HCT116 (cell line): ENCODE data around the gene MCF2L. TPM values are rescaled to one million over a fixed set of nuclear protein-coding genes. Genes with fewer than 3 reads are reported as not detected.
A peak's percentile ranks its signal among the peaks of the same experiment; 100 is the strongest.

Source experiments
- ATAC-seq: fragments of 200-7000 bp; cut with Tn5 transposase; 2 replicates; pipeline ENCODE4 v1.9.1; 2020; ENCODE audit warnings: mild to moderate bottlenecking, moderate library complexity
- BruUV-seq: library from RNA; stranded (reverse); fragments of 400-500 nt; replicated peaks from 2 replicates; lab custom pipeline; 2021; lab: Mats Ljungman, UMichigan
- CTCF ChIA-PET: fragments of 300-600 bp; sonication (Branson Sonifier 250); formaldehyde crosslinking; loops from one replicate; lab custom pipeline; 2021; ENCODE audit warnings: antibody characterized with exemption; lab: Charles Lee
- POLR2A ChIA-PET: fragments of 300-600, 350-600 bp; sonication (Branson Sonifier 250); formaldehyde crosslinking; loops from one replicate; lab custom pipeline; 2021; ENCODE audit warnings: antibody characterized with exemption; lab: Charles Lee
- RAD21 ChIA-PET, 2 experiments: fragments of 300-600 bp; sonication (Branson Sonifier 250); formaldehyde crosslinking; loops; one replicate each; lab custom pipeline; 2023; ENCODE audit warnings: low total read pairs in 2 of 2; ENCODE audit not compliant: uncharacterized antibody in 2 of 2, unreplicated experiment in 2 of 2, low non-redundant PET in 1 of 2; lab: Charles Lee
- DNase-seq: peaks from one replicate; pipeline ENCODE4 v3.0.0-alpha.2; 2010; ENCODE audit warnings: low read depth, low spot score
- H2AFZ ChIP-seq: fragments of 200-600 bp; shearing (Covaris generic), sonication (generic); 2 replicates; pipeline ENCODE4 v1.6.1; 2017; ENCODE audit warnings: low read depth, mixed run types, mixed read lengths, antibody characterized with exemption, low read length; ENCODE audit not compliant: poor library complexity, severe bottlenecking
- H3K27ac ChIP-seq: 2 replicates; pipeline ENCODE4 v1.5.1; 2012; ENCODE audit warnings: low read depth, low read length
- H3K27me3 ChIP-seq: fragments of 200-600 bp; sonication (generic); 2 replicates; pipeline ENCODE4 v1.6.1; 2016; ENCODE audit warnings: mixed run types, low read length, mixed read lengths; ENCODE audit not compliant: insufficient read depth
- H3K36me3 ChIP-seq, 2 experiments: fragments of 200-500 bp in 1 of 2; fragments of 200-600 bp in 1 of 2; sonication (Bioruptor generic) in 1 of 2; sonication (generic) in 1 of 2; 2 replicates each; pipeline versions ENCODE4 v1.5.1 to v1.6.1; 2014 to 2016; ENCODE audit warnings: low read length in 2 of 2, inconsistent platforms in 1 of 2, mixed read lengths in 1 of 2, mixed run types in 1 of 2; ENCODE audit not compliant: insufficient read depth in 2 of 2, control insufficient read depth in 1 of 2
- H3K4me1 ChIP-seq, 2 experiments: fragments of 200-600 bp in 1 of 2; sonication (generic) in 1 of 2; 2 replicates each; pipeline versions ENCODE4 v1.5.1 to v1.6.1; 2012 to 2017; ENCODE audit warnings: low read length in 2 of 2, inconsistent platforms in 1 of 2, mild to moderate bottlenecking in 1 of 2, mixed read lengths in 1 of 2, mixed run types in 1 of 2, moderate library complexity in 1 of 2; ENCODE audit not compliant: insufficient read depth in 2 of 2, control insufficient read depth in 1 of 2
- H3K4me2 ChIP-seq: fragments of 200-600 bp; sonication (generic); 2 replicates; pipeline ENCODE4 v1.6.1; 2017; ENCODE audit warnings: mixed run types, low read length, mixed read lengths
- H3K4me3 ChIP-seq, 2 experiments: fragments of 200-600 bp in 1 of 2; sonication (generic) in 1 of 2; replicated peaks in 1 of 2; 2 replicates each; pipeline ENCODE4 v1.5.1; 2011 to 2016; ENCODE audit warnings: low read length in 2 of 2, control low read depth in 1 of 2, low read depth in 1 of 2, mild to moderate bottlenecking in 1 of 2, mixed read lengths in 1 of 2, mixed run types in 1 of 2
- H3K79me2 ChIP-seq: fragments of 200-600 bp; sonication (generic); 2 replicates; pipeline ENCODE4 v1.6.1; 2017; ENCODE audit warnings: mild to moderate bottlenecking, mixed run types, low read length, moderate library complexity, mixed read lengths; ENCODE audit not compliant: insufficient read depth
- H3K9ac ChIP-seq: fragments of 200-600 bp; sonication (generic); 2 replicates; pipeline ENCODE4 v1.6.1; 2016; ENCODE audit warnings: low read length, mixed read lengths
- H3K9me2 ChIP-seq: fragments of 200-600 bp; sonication (generic), shearing (Covaris generic); 2 replicates; pipeline ENCODE4 v1.6.1; 2017; ENCODE audit warnings: mixed run types, mild to moderate bottlenecking, moderate library complexity; ENCODE audit not compliant: insufficient read depth
- H3K9me3 ChIP-seq, 2 experiments: fragments of 200-500 bp in 1 of 2; fragments of 200-600 bp in 1 of 2; sonication (Bioruptor generic) in 1 of 2; sonication (generic) in 1 of 2; 2 replicates each; pipeline ENCODE4 v1.6.1; 2014 to 2017; ENCODE audit warnings: low read length in 2 of 2, mixed read lengths in 2 of 2, inconsistent platforms in 1 of 2, low read depth in 1 of 2, mild to moderate bottlenecking in 1 of 2, mixed run types in 1 of 2, moderate library complexity in 1 of 2; ENCODE audit not compliant: control insufficient read depth in 1 of 2, insufficient read depth in 1 of 2
- H4K20me1 ChIP-seq: fragments of 200-600 bp; sonication (generic), shearing (Covaris generic); 2 replicates; pipeline ENCODE4 v1.6.1; 2017; ENCODE audit warnings: mixed run types, mild to moderate bottlenecking, moderate library complexity; ENCODE audit not compliant: insufficient read depth
- ELF1 ChIP-seq: IDR thresholded peaks from 2 replicates; pipeline ENCODE4 v1.6.1; 2012; ENCODE audit warnings: low read depth, borderline replicate concordance
- FOSL1 ChIP-seq: IDR thresholded peaks from 2 replicates; pipeline ENCODE4 v1.6.1; 2012; ENCODE audit warnings: low read depth
- JUND ChIP-seq: IDR thresholded peaks from 2 replicates; pipeline ENCODE4 v1.6.1; 2012
- RAD21 ChIP-seq: IDR thresholded peaks from 2 replicates; pipeline ENCODE4 v1.6.1; 2012; ENCODE audit warnings: low read depth, mild to moderate bottlenecking
- SIN3A ChIP-seq: IDR thresholded peaks from 2 replicates; pipeline ENCODE4 v1.6.1; 2012; ENCODE audit warnings: low read depth
- SRF ChIP-seq: IDR thresholded peaks from 2 replicates; pipeline ENCODE4 v1.6.1; 2012; ENCODE audit warnings: low read depth
- ZNF274 ChIP-seq: fragments of 200-500 bp; sonication (Bioruptor generic); IDR thresholded peaks from 2 replicates; pipeline ENCODE4 v1.6.1; 2014; ENCODE audit warnings: mild to moderate bottlenecking, low read depth, low read length, inconsistent platforms
- intact Hi-C: fragments of 100-400 bp; cut with micrococcal nuclease; formaldehyde crosslinking; loops from 2 replicates; pipeline ENCODE4 v1.10.0; 2022
- total RNA-seq: library from RNA; stranded (reverse); gene quantifications from one replicate; pipeline ENCODE4 v1.2.1, GENCODE V29; 2021; ENCODE audit not compliant: unreplicated experiment
- TF ChIP-seq, protein P1 (sequence below): IDR thresholded peaks from 2 replicates; pipeline ENCODE4 v1.6.1; 2012
- TF ChIP-seq, protein P2 (sequence below): IDR thresholded peaks from 2 replicates; pipeline ENCODE4 v1.6.1; 2011; ENCODE audit warnings: mild to moderate bottlenecking, low read length, moderate library complexity; ENCODE audit not compliant: insufficient replicate concordance; ENCODE audit errors: extremely low read depth
- TF ChIP-seq, protein P3 (sequence below): IDR thresholded peaks from 2 replicates; pipeline ENCODE4 v1.6.1; 2012; ENCODE audit warnings: low read depth

Gene MCF2L
- total RNA-seq, 1 experiment from 2014 or later = 19.3 TPM

DNA sequence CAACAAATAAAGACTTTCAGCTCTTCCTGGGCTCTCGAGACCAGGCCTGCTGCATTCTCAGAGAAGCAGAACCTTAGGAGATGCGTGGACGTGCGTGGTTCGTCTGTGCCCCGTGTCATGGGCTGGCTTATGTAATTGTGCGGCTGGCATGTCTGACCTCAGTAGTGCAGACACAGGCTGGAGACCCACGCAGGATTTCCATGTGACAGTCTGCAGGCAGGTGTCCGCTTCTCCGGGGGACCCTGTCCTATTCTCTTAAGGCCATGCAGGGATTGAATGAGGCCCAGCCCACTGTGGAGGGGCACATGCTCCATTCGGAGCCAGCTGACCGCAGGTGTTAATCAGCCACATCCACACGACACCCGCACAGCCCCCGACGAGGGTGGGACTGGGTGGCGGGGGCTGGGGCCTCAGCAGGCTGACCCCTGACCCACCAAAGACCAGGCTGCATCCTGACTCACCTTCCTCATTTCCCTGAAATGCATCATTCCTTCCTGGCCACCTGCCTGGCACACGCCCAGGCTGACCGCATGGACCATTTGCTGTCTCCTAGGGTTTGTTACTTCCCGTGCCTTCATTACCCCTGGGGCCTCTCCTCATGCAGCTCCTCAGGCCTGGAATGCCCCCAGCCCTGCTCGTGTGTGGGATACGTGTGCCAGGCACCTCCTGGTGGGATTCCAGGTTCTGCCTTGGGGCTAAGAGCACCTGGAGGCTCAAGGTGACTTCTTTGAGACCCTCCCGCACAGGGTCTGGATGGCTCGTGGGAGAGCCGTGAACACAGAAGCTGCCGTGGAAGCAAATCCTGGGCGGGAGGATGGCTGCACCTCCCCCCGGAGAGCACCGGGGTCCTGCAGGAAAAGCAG, 10.7 kb upstream of the MCF2L start:
- H3K4me1 ChIP-seq = peaks cover 0 to 6% of the 10 kb centered on the region in 2 experiments; a peak in 1 of 4 replicates
- ChIA-PET RAD21 (no interaction called here), CTCF (no interaction called here), POLR2A (no interaction called here)
- peak overlapping the region; percentile 32; the same call in 1 of the 2 replicates for H3K4me2 ChIP-seq
- H3K27me3 ChIP-seq = no peaks in the 10 kb centered on the region
- no peak overlapping the region for H3K27ac ChIP-seq
- no peaks in the 10 kb centered on the region for H3K36me3 ChIP-seq
- intact Hi-C loops = no loop called here
- H3K9ac ChIP-seq = no peak overlapping the region
- H3K9me2 ChIP-seq = no peaks in the 10 kb centered on the region
- no peaks in the 10 kb centered on the region for H3K9me3 ChIP-seq
- no peaks in the 10 kb centered on the region for H3K79me2 ChIP-seq
- DNase-seq = no peak
- H2AFZ ChIP-seq = no peak overlapping the region
- no peak overlapping the region for H3K4me3 ChIP-seq
- TF ChIP-seq, protein P1, sequence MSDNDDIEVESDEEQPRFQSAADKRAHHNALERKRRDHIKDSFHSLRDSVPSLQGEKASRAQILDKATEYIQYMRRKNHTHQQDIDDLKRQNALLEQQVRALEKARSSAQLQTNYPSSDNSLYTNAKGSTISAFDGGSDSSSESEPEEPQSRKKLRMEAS = peak; percentile 52; the same call in 1 of the 2 replicates
- TF ChIP-seq SRF = no peak
- TF ChIP-seq, all 23 proteins: peak for 1
- BruUV-seq = no TSS peak
- no peaks in the 10 kb centered on the region for H4K20me1 ChIP-seq
- no peak for ATAC-seq

DNA sequence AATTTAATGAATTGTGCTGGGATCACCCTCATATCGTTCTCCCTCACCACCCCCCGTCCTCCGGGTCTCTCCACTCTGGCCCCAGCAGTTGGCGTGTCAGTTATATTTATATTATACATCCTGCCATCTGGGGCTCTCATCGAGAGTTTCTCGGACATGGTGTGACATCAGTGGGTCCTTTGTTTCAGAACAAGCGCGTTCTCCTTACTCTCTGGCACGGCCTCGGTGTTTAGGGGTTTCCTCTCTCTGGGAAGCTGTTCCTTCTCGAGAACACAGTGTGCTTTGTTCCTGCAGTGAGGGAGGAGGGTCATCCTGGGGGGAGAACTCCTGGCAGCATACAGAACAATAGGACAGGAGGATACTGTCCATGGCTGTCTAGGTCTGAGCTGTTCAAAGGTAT, 9.8 kb upstream of the MCF2L start:
- no peaks in the 10 kb centered on the region for H3K27me3 ChIP-seq
- H3K9ac ChIP-seq = no peak overlapping the region
- no peak for TF ChIP-seq RAD21
- TF ChIP-seq, protein P2, sequence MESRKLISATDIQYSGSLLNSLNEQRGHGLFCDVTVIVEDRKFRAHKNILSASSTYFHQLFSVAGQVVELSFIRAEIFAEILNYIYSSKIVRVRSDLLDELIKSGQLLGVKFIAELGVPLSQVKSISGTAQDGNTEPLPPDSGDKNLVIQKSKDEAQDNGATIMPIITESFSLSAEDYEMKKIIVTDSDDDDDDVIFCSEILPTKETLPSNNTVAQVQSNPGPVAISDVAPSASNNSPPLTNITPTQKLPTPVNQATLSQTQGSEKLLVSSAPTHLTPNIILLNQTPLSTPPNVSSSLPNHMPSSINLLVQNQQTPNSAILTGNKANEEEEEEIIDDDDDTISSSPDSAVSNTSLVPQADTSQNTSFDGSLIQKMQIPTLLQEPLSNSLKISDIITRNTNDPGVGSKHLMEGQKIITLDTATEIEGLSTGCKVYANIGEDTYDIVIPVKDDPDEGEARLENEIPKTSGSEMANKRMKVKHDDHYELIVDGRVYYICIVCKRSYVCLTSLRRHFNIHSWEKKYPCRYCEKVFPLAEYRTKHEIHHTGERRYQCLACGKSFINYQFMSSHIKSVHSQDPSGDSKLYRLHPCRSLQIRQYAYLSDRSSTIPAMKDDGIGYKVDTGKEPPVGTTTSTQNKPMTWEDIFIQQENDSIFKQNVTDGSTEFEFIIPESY = no peak
- no peak for TF ChIP-seq SRF
- TF ChIP-seq, protein P3, sequence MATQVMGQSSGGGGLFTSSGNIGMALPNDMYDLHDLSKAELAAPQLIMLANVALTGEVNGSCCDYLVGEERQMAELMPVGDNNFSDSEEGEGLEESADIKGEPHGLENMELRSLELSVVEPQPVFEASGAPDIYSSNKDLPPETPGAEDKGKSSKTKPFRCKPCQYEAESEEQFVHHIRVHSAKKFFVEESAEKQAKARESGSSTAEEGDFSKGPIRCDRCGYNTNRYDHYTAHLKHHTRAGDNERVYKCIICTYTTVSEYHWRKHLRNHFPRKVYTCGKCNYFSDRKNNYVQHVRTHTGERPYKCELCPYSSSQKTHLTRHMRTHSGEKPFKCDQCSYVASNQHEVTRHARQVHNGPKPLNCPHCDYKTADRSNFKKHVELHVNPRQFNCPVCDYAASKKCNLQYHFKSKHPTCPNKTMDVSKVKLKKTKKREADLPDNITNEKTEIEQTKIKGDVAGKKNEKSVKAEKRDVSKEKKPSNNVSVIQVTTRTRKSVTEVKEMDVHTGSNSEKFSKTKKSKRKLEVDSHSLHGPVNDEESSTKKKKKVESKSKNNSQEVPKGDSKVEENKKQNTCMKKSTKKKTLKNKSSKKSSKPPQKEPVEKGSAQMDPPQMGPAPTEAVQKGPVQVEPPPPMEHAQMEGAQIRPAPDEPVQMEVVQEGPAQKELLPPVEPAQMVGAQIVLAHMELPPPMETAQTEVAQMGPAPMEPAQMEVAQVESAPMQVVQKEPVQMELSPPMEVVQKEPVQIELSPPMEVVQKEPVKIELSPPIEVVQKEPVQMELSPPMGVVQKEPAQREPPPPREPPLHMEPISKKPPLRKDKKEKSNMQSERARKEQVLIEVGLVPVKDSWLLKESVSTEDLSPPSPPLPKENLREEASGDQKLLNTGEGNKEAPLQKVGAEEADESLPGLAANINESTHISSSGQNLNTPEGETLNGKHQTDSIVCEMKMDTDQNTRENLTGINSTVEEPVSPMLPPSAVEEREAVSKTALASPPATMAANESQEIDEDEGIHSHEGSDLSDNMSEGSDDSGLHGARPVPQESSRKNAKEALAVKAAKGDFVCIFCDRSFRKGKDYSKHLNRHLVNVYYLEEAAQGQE = no peak
- no peak for TF ChIP-seq ELF1
- TF ChIP-seq ZNF274 = no peak
- no peak for TF ChIP-seq SIN3A
- TF ChIP-seq FOSL1 = no peak
- TF ChIP-seq JUND = no peak
- H3K79me2 ChIP-seq = no peaks in the 10 kb centered on the region
- H3K4me2 ChIP-seq = no peak overlapping the region
- DNase-seq = no peak
- no peaks in the 10 kb centered on the region for H3K9me2 ChIP-seq
- H3K9me3 ChIP-seq = no peaks in the 10 kb centered on the region
- RAD21 ChIA-PET = no interaction called here
- no peak overlapping the region for H2AFZ ChIP-seq
- H3K4me3 ChIP-seq = no peak overlapping the region
- intact Hi-C loops = no loop called here
- BruUV-seq = no TSS peak
- no peaks in the 10 kb centered on the region for H4K20me1 ChIP-seq
- CTCF ChIA-PET = no interaction called here
- peaks cover 0 to 6% of the 10 kb centered on the region in 2 experiments; a peak in 1 of 4 replicates for H3K4me1 ChIP-seq
- ATAC-seq = no peak
- H3K36me3 ChIP-seq = no peaks in the 10 kb centered on the region
- POLR2A ChIA-PET = no interaction called here
- H3K27ac ChIP-seq = no peak overlapping the region
